Measurements from ENCODE around the gene MEGF8.

Gene MEGF8

DNA sequence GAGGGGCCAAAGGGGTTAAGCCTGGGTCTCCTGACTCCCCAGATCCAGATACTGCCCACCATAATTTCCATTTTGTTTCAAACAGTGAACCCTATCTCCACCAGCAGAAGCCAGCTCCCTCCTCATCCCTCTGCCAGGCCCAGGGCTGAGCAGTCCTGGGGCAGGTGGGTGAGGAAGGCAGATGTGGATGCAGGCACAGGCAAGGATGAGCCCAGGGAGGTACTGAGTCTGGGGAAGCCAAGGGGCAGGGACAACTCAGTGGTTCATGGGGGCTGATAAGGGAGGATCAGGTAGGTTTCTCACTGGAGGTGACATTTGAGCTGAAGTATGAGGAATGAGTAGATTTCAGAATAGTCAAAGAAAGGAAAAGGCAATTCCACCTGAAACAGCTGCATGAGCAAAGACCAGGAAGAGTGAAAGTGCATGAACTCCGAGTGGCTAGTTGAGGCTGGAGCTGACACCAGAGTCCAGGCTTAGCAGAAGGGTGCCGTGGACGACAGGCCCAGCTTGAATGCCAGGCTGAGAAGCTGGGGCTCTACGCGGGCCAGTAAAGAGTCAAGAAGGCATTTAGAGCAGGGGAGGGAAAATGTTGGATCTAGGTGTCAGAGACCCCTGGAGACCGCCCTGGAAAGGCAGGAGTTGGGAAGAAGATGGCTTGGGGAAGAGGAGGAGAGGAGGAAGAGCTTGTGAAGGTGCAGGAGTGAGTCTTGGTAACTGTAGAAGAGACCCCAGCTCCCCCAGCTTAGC is 46.1 kb upstream of the MEGF8 start:
- peaks cover 6 to 86% (median 73%) of the 10 kb centered on the region in 4 donors for H3K4me1 ChIP-seq
- peak overlapping the region; percentile 78 to 85 for H3K4me3 ChIP-seq
- H3K27ac ChIP-seq = peak overlapping the region; percentile 93 to 97
- TF ChIP-seq, protein P1, sequence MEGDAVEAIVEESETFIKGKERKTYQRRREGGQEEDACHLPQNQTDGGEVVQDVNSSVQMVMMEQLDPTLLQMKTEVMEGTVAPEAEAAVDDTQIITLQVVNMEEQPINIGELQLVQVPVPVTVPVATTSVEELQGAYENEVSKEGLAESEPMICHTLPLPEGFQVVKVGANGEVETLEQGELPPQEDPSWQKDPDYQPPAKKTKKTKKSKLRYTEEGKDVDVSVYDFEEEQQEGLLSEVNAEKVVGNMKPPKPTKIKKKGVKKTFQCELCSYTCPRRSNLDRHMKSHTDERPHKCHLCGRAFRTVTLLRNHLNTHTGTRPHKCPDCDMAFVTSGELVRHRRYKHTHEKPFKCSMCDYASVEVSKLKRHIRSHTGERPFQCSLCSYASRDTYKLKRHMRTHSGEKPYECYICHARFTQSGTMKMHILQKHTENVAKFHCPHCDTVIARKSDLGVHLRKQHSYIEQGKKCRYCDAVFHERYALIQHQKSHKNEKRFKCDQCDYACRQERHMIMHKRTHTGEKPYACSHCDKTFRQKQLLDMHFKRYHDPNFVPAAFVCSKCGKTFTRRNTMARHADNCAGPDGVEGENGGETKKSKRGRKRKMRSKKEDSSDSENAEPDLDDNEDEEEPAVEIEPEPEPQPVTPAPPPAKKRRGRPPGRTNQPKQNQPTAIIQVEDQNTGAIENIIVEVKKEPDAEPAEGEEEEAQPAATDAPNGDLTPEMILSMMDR (IDR thresholded peaks at IDR 0.05) = no peak
- intact Hi-C loops (cut with DNase I; ENCODE audit: low total_unique reads) = loop anchor here (2.0 kb wide), 1 partner anchor 33 kb away; no protein-coding TSS in a partner anchor
- no peak for DNase-seq
- H3K27me3 ChIP-seq = no peaks in the 10 kb centered on the region
- peaks cover 0 to 8% (median 5%) of the 10 kb centered on the region in 3 donors for H3K36me3 ChIP-seq
- no peaks in the 10 kb centered on the region for H3K9me3 ChIP-seq

DNA sequence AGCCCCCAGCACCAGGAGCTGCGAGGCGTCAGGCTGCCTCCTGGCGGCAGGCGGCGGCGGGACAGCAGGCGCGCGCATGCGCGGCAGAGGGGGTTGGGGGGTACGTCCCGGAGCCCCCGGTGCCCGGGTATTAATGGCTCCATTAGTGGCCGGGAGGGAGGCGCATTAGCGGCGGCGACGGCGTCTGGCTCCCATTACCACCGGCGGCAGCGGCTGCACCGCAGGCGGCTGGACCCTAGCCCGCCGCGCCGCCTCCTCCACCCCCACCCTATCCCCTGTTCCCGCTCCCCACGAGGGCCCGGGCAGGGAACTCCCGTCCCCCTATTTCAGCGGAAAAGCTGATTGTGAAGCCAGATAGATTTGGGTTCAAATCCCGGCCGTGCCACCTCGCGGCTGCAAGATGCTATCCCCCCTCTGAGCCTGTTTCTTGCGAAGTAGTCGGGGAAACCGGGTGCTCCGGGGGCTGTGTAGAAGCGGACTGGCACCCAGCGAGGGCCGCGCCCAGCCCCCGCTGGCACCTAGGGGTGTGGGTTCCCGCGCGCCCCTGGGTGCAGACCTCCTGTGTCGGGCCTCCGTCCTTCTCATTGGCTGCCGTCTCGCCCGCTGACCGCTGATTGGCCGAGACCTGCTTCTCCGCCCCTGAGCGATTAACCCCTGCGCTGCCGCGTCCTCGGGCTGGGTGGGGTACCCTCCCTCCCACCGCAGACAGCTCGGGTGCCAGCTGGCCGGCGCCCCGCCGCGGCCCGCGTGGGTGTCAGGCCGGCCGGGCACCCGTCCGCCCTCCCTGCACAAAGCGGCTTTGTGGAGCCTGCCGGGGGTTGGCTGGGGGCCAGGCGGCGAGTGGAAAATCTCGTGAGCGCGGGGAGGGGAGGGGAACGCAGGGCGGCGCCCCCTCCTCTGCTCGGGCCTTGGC is 45.3 kb upstream of the MEGF8 start:
- DNase-seq = peak; percentile 90 to 96
- TF ChIP-seq, protein P1 (IDR thresholded peaks at IDR 0.05) = peak; percentile 89 to 91
- Histone ChIP-seq H3K9me3 (no peaks in the 10 kb centered on the region), H3K4me1 (peaks cover 6 to 85% (median 75%) of the 10 kb centered on the region in 4 donors), H3K27me3 (no peaks in the 10 kb centered on the region), H3K27ac (peak overlapping the region; percentile 93 to 97), H3K4me3 (peak overlapping the region; percentile 78 to 85), H3K36me3 (no peaks in the 10 kb centered on the region)
- intact Hi-C loops (cut with DNase I; ENCODE audit: low total_unique reads) = loop anchor here (2.0 kb wide), 1 partner anchor 33 kb away; no protein-coding TSS in a partner anchor

DNA sequence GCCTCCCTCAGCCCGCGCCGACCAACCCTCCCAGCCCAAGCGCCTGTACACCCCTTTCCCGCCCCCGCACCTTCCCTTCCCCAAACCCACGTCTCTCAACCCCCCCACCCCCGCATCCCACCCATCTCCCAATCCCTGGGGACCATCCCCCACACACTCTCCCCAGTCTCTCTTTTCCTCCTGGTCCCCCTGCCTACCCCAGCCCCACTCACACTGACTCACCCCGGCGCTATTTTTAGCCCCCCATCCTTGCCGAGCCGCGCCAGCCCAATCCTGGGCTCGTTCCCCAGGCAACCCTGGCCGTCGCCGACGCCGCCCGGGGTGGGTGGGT is 44.7 kb upstream of the MEGF8 start:
- Histone ChIP-seq H3K9me3 (no peaks in the 10 kb centered on the region), H3K36me3 (no peaks in the 10 kb centered on the region), H3K4me3 (peak overlapping the region; percentile 78 to 85), H3K4me1 (peaks cover 6 to 86% (median 77%) of the 10 kb centered on the region in 4 donors), H3K27me3 (no peaks in the 10 kb centered on the region), H3K27ac (peak overlapping the region; percentile 93 to 97)
- intact Hi-C loops (cut with DNase I; ENCODE audit: low total_unique reads) = no loop called here
- TF ChIP-seq, protein P1 (IDR thresholded peaks at IDR 0.05) = no peak
- DNase-seq = peak; percentile 73 to 90

DNA sequence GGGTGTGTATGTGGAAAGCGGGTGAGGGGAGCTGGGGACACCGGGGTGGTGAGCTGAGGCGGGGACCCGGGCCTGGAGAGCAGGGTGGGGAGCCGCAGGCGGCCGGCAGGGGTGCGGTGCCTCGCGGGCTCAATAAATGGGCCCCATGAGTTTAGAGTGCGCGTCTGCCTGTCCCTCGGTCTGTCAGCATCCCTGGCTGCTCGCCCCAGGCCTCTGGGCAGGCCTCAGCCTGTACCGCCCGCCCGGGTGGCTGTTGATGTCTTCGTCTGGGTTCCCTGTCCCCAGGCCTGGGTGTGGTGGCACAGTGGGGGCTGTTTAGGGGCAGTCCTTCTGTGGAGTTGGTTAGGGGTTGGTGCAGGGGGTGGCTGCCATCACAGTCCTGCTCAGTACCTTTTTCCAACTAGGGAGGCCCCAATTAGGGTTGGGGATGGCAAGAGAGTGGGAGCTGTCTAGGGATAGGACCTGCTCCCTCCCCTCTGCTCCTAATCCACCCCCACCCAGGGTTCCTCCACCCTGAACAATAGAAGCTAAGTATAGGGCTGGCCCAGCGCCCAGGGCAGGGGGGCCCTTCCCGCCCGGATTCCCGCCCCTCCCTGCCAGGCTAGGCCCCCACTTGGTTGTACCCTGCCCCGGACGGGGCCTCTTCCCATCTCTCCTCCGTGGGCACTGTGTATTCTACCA is 44.1 kb upstream of the MEGF8 start:
- H3K27me3 ChIP-seq = no peaks in the 10 kb centered on the region
- H3K9me3 ChIP-seq = no peaks in the 10 kb centered on the region
- DNase-seq = peak; percentile 75 to 88
- no peaks in the 10 kb centered on the region for H3K36me3 ChIP-seq
- peak overlapping the region; percentile 78 to 85 for H3K4me3 ChIP-seq
- peaks cover 6 to 86% (median 79%) of the 10 kb centered on the region in 4 donors for H3K4me1 ChIP-seq
- intact Hi-C loops (cut with DNase I; ENCODE audit: low total_unique reads) = no loop called here
- TF ChIP-seq, protein P1 (IDR thresholded peaks at IDR 0.05) = peak in 1 of 2 experiments; percentile 32
- peak overlapping the region; percentile 93 to 97 for H3K27ac ChIP-seq
